Activated CD4-positive, alpha-beta memory T cell treated with anti-CD3 and anti-CD28 coated beads for 36 hours (primary cell): ENCODE measurements around the gene SLC10A7. TPM values are rescaled to one million over a fixed set of nuclear protein-coding genes. Genes with fewer than 3 reads are reported as not detected.

ENCODE experiments used
- CTCF ChIA-PET: fragments of 350-600 bp; sonication (Branson Sonifier 250); formaldehyde crosslinking; loops from one replicate; lab custom pipeline; 2021; ENCODE audit warnings: antibody characterized with exemption, inconsistent platforms; lab: Charles Lee
- POLR2A ChIA-PET: fragments of 350-600 bp; sonication (Branson Sonifier 250); formaldehyde crosslinking; loops from one replicate; lab custom pipeline; 2021; ENCODE audit warnings: antibody characterized with exemption; lab: Charles Lee
- DNase-seq: peaks from one replicate; pipeline ENCODE4 v3.0.0-alpha.2; 2020
- H3K27ac Mint-ChIP-seq: one replicate; pipeline ENCODE4 v1.8.0; 2021; ENCODE audit warnings: mixed read lengths
- H3K27me3 Mint-ChIP-seq: one replicate; pipeline ENCODE4 v1.8.0; 2021; ENCODE audit warnings: mixed read lengths
- H3K36me3 Mint-ChIP-seq: one replicate; pipeline ENCODE4 v1.8.0; 2021; ENCODE audit warnings: mixed read lengths
- H3K4me1 Mint-ChIP-seq: one replicate; pipeline ENCODE4 v1.8.0; 2021; ENCODE audit warnings: low read depth, mixed read lengths
- H3K4me3 Mint-ChIP-seq: one replicate; pipeline ENCODE4 v1.8.0; 2021; ENCODE audit warnings: mild to moderate bottlenecking, mixed read lengths
- H3K9me3 Mint-ChIP-seq: one replicate; pipeline ENCODE4 v1.8.0; 2021; ENCODE audit warnings: mixed read lengths
- intact Hi-C: fragments of 100-400 bp; cut with micrococcal nuclease; formaldehyde crosslinking; loops from one replicate; pipeline ENCODE4 v1.15.1; 2023
- total RNA-seq, 2 experiments: library from RNA; stranded (reverse); gene quantifications; one replicate each; pipeline ENCODE4 v1.2.3, GENCODE V29; 2021

SLC10A7 gene
- total RNA-seq, 2 experiments from 2014 or later, result 10.9 to 14.7 TPM

DNA sequence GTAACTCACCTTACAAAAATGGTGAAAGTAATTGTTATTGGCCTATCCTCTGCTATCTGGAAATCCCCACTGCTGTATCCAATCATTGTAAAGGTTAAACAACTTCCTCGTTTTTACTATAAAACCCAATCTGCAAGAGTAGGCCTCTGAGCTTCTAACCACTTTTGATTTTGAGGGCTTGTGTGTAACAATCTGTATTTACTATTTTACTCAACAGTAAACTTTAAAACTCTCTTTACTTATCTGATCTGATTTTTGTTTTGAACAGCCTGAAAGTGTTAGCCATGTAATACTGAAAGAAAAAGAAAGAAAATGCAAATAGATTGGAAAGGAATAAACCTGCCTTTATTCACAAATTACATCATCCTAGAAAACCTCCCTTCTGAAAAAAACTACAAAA, 63.1 kb downstream of the SLC10A7 start:
- Mint-ChIP-seq H3K9me3 (no peaks in the 10 kb centered on the region), H3K4me3 (peak overlapping the region; percentile 46), H3K36me3 (peaks cover 5% of the 10 kb centered on the region), H3K4me1 (peaks cover 17% of the 10 kb centered on the region), H3K27ac (peak overlapping the region; percentile 89), H3K27me3 (no peaks in the 10 kb centered on the region)
- intact Hi-C loops, result loop anchor here (1.0 to 10.0 kb wide), 9 partner anchors 8 to 839 kb away; partner anchors contain the start of genes MMAA and SLC10A7
- ChIA-PET CTCF (no interaction called here), POLR2A (no interaction called here)
- DNase-seq, result no peak

DNA sequence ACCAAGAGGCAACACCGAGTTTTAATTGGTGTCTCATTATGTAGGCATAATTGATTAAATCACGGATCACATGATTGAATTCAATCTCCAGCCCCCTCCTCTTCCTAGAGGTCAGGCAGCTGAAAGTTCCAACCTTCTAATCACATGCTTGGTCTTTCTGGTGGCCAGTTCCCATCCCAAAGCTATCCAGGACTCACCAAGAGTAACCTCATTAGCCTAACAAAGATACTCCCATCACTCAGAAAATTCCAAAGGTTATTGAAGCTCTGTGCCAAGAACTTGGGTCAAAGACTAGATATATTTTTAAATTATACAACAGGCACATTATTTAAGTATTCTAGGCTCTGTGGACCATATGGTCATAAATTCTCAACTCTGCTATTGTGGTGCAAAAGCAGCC, 65.1 kb downstream of the SLC10A7 start:
- POLR2A ChIA-PET, result no interaction called here
- H3K4me3 Mint-ChIP-seq, result no peak overlapping the region
- peaks cover 7% of the 10 kb centered on the region for H3K36me3 Mint-ChIP-seq
- peaks cover 2% of the 10 kb centered on the region for H3K9me3 Mint-ChIP-seq
- no peak for DNase-seq
- peaks cover 19% of the 10 kb centered on the region for H3K4me1 Mint-ChIP-seq
- no peak overlapping the region for H3K27ac Mint-ChIP-seq
- no peaks in the 10 kb centered on the region for H3K27me3 Mint-ChIP-seq
- intact Hi-C loops, result loop anchor here (5.0 to 10.0 kb wide), 2 partner anchors 112 to 649 kb away; no protein-coding TSS in a partner anchor
- CTCF ChIA-PET, result no interaction called here

GRCh38 chr4:146453181-146453807, 68.4 kb downstream of the SLC10A7 start:
- Mint-ChIP-seq H3K4me3 (no peak overlapping the region), H3K27ac (no peak overlapping the region), H3K4me1 (peaks cover 36% of the 10 kb centered on the region), H3K36me3 (peaks cover 11% of the 10 kb centered on the region), H3K9me3 (peaks cover 8% of the 10 kb centered on the region), H3K27me3 (no peaks in the 10 kb centered on the region)
- ChIA-PET CTCF (no interaction called here), POLR2A (no interaction called here)
- intact Hi-C loops, result loop anchor here (10.0 kb wide), 1 partner anchor 108 kb away; no protein-coding TSS in a partner anchor
- no peak for DNase-seq

- no peak overlapping the region for H3K4me3 Mint-ChIP-seq
- peaks cover 8% of the 10 kb centered on the region for H3K9me3 Mint-ChIP-seq
- ChIA-PET POLR2A (no interaction called here), CTCF (no interaction called here)
- peak overlapping the region; percentile 31 for H3K27ac Mint-ChIP-seq
- peak; percentile 31 for DNase-seq
- H3K4me1 Mint-ChIP-seq, result peaks cover 27% of the 10 kb centered on the region
- intact Hi-C loops, result loop anchor here (1.0 to 10.0 kb wide), 3 partner anchors 8 to 106 kb away; no protein-coding TSS in a partner anchor
- H3K36me3 Mint-ChIP-seq, result peaks cover 16% of the 10 kb centered on the region
- H3K27me3 Mint-ChIP-seq, result no peaks in the 10 kb centered on the region
Observed at GRCh38 chr4:146450524-146450923, 71.2 kb downstream of the SLC10A7 start.

- H3K36me3 Mint-ChIP-seq, result peaks cover 20% of the 10 kb centered on the region
- ChIA-PET POLR2A (no interaction called here), CTCF (no interaction called here)
- H3K27me3 Mint-ChIP-seq, result no peaks in the 10 kb centered on the region
- no peak overlapping the region for H3K4me3 Mint-ChIP-seq
- H3K9me3 Mint-ChIP-seq, result peaks cover 5% of the 10 kb centered on the region
- peaks cover 23% of the 10 kb centered on the region for H3K4me1 Mint-ChIP-seq
- no peak for DNase-seq
- intact Hi-C loops, result no loop called here
- no peak overlapping the region for H3K27ac Mint-ChIP-seq
Observed at GRCh38 chr4:146446555-146446954, 75.2 kb downstream of the SLC10A7 start.

DNA sequence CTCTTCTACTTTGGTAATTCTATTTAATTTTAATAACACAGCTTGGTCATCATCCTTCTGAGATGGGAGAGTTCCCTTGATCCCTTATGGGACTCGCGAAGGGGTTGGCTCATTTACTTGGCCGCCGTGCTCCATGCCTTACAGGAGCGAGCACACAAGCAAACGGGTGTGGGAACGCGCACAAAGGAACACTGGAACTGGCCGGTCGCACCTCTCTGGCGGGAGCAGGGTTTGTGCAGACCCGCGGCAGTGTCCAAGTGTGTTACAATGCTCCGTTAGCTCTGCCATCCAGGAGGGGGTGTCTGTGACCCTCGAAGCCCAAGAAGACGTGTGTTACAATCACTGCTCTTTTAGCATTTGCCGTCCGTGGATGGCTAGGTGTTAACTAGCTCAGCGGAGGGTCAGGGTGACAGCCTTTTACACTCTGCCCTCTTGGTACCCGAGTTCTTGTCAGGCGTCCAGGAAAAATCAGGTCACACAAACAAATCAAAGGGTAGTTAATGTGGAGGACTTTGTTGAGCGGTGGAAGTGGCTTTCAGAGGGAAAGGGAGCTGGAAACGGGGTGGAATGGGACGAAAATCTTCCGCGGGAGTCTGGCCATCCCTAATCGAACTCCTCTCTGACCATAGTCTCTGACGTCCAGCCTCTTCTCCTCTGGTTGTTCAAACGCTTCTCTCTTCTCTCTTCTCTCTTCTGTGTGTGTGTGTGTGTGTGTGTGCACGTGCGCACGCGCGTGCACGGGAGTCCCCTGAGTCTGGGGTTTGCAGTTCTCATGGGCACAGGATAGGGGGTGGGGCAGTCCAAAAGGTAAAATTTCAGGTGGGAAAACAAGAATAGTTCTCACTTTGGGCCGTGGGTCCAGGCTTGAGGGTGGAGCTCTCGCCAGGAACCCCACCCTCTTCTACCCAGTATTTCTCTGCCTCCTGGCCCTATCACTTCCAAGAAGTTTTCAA, 76.3 kb downstream of the SLC10A7 start:
- Mint-ChIP-seq H3K9me3 (no peaks in the 10 kb centered on the region), H3K27ac (no peak overlapping the region), H3K27me3 (no peaks in the 10 kb centered on the region), H3K4me1 (peaks cover 12% of the 10 kb centered on the region), H3K4me3 (no peak overlapping the region), H3K36me3 (peaks cover 17% of the 10 kb centered on the region)
- intact Hi-C loops, result no loop called here
- POLR2A ChIA-PET, result no interaction called here
- DNase-seq, result no peak
- CTCF ChIA-PET, result no interaction called here

GRCh38 chr4:146443525-146443924, 78.2 kb downstream of the SLC10A7 start:
- Mint-ChIP-seq H3K4me1 (no peaks in the 10 kb centered on the region), H3K27ac (no peak overlapping the region), H3K4me3 (no peak overlapping the region), H3K9me3 (no peaks in the 10 kb centered on the region), H3K36me3 (peaks cover 17% of the 10 kb centered on the region), H3K27me3 (no peaks in the 10 kb centered on the region)
- ChIA-PET POLR2A (no interaction called here), CTCF (interaction anchor here (0.9 kb wide), 1 partner anchor 653 kb away, joined by 3 read pairs; no protein-coding TSS in a partner anchor)
- intact Hi-C loops, result no loop called here
- DNase-seq, result no peak

GRCh38 chr4:146442801-146443200, 78.9 kb downstream of the SLC10A7 start:
- ChIA-PET CTCF (interaction anchor here (0.9 kb wide), 1 partner anchor 654 kb away, joined by 3 read pairs; no protein-coding TSS in a partner anchor), POLR2A (no interaction called here)
- Mint-ChIP-seq H3K4me1 (peaks cover 6% of the 10 kb centered on the region), H3K27ac (no peak overlapping the region), H3K4me3 (no peak overlapping the region), H3K27me3 (no peaks in the 10 kb centered on the region), H3K9me3 (no peaks in the 10 kb centered on the region), H3K36me3 (peaks cover 15% of the 10 kb centered on the region)
- no peak for DNase-seq
- intact Hi-C loops, result no loop called here

GRCh38 chr4:146439999-146440398, 81.7 kb downstream of the SLC10A7 start:
- POLR2A ChIA-PET, result no interaction called here
- DNase-seq, result no peak
- H3K4me1 Mint-ChIP-seq, result peaks cover 6% of the 10 kb centered on the region
- H3K27me3 Mint-ChIP-seq, result no peaks in the 10 kb centered on the region
- no peak overlapping the region for H3K27ac Mint-ChIP-seq
- intact Hi-C loops, result no loop called here
- peaks cover 4% of the 10 kb centered on the region for H3K36me3 Mint-ChIP-seq
- H3K9me3 Mint-ChIP-seq, result no peaks in the 10 kb centered on the region
- CTCF ChIA-PET, result no interaction called here
- no peak overlapping the region for H3K4me3 Mint-ChIP-seq

GRCh38 chr4:146439437-146439836, 82.3 kb downstream of the SLC10A7 start:
- peaks cover 2% of the 10 kb centered on the region for H3K36me3 Mint-ChIP-seq
- no peak for DNase-seq
- H3K4me1 Mint-ChIP-seq, result peaks cover 6% of the 10 kb centered on the region
- CTCF ChIA-PET, result interaction anchor here (0.6 kb wide), 1 partner anchor 56 kb away, joined by 3 read pairs; no protein-coding TSS in a partner anchor
- intact Hi-C loops, result no loop called here
- POLR2A ChIA-PET, result no interaction called here
- H3K4me3 Mint-ChIP-seq, result no peak overlapping the region
- no peaks in the 10 kb centered on the region for H3K9me3 Mint-ChIP-seq
- H3K27me3 Mint-ChIP-seq, result no peaks in the 10 kb centered on the region
- no peak overlapping the region for H3K27ac Mint-ChIP-seq

DNA sequence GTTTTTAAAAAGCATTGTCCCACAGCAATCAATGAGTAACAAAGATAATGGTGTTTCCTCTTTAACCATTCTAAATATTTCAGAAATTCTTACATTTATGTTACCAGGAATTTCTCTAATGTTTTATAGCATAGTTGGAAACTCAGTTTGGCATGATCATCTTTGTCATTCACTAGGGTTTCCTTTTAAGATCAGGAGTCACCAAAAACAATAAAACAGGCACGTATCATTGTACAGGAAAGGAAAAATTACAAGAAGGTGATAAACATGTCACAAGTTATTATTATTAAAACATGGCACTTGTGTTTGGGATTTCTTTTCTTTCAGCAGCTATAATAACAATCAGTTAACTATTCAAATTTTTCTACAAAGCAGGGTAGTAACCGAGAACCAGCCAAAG, 84.0 kb downstream of the SLC10A7 start:
- POLR2A ChIA-PET, result no interaction called here
- intact Hi-C loops, result loop anchor here (1.0 kb wide), 1 partner anchor 21 kb away; no protein-coding TSS in a partner anchor
- CTCF ChIA-PET, result no interaction called here
- Mint-ChIP-seq H3K36me3 (peaks cover 2% of the 10 kb centered on the region), H3K9me3 (no peaks in the 10 kb centered on the region), H3K4me3 (no peak overlapping the region), H3K4me1 (peaks cover 6% of the 10 kb centered on the region), H3K27ac (no peak overlapping the region), H3K27me3 (no peaks in the 10 kb centered on the region)
- DNase-seq, result no peak
